SK-N-SH treated with all-trans-retinoic acid at 6 μM for 48 hours (cell line): Measurements from ENCODE around the gene IMMT.

Experiments
- ATAC-seq: fragments of 200-7000 bp; cut with Tn5 transposase; 3 replicates; pipeline ENCODE4 v1.9.1; 2020; ENCODE audit warnings: mild to moderate bottlenecking, moderate library complexity
- ARNTL ChIP-seq: fragments of 450-650 bp; formaldehyde crosslinking; IDR thresholded peaks from 2 replicates; pipeline ENCODE4 v1.5.0; 2020; ENCODE audit warnings: low read depth, mild to moderate bottlenecking, moderate library complexity, borderline replicate concordance
- BACH2 ChIP-seq: fragments of 250-450 bp; sonication (Bioruptor Pico); IDR thresholded peaks from 2 replicates; pipeline ENCODE4 v1.9.0; 2021; ENCODE audit warnings: mild to moderate bottlenecking, borderline replicate concordance
- CSDC2 ChIP-seq: fragments of 250-450 bp; sonication (Bioruptor Pico); IDR thresholded peaks from 2 replicates; pipeline ENCODE4 v1.5.0; 2020; ENCODE audit warnings: mild to moderate bottlenecking, moderate library complexity
- ESRRG ChIP-seq: fragments of 250-450 bp; sonication (Bioruptor Pico); IDR thresholded peaks from 2 replicates; pipeline ENCODE4 v1.6.1; 2021; ENCODE audit warnings: mild to moderate bottlenecking
- GLIS3 ChIP-seq: fragments of 250-450 bp; sonication (Bioruptor Pico); IDR thresholded peaks from 2 replicates; pipeline ENCODE4 v1.5.0; 2020; ENCODE audit warnings: mild to moderate bottlenecking, moderate library complexity
- ISL1 ChIP-seq: fragments of 250-450 bp; sonication (Bioruptor Pico); IDR thresholded peaks from 2 replicates; pipeline ENCODE4 v2.1.2; 2022; ENCODE audit warnings: mild to moderate bottlenecking, moderate library complexity
- OSR1 ChIP-seq: fragments of 250-450 bp; sonication (Bioruptor Pico); IDR thresholded peaks from 2 replicates; pipeline ENCODE4 v1.8.0; 2022; ENCODE audit warnings: moderate library complexity, mild to moderate bottlenecking, inconsistent platforms
- POU6F1 ChIP-seq: fragments of 250-450 bp; sonication (Bioruptor Pico); IDR thresholded peaks from 2 replicates; pipeline ENCODE4 v1.8.0; 2021; ENCODE audit warnings: low read depth, mild to moderate bottlenecking, moderate library complexity, borderline replicate concordance
- RARB ChIP-seq: fragments of 250-450 bp; sonication (Bioruptor Pico); IDR thresholded peaks from 2 replicates; pipeline ENCODE4 v1.8.0; 2021; ENCODE audit warnings: mild to moderate bottlenecking, moderate library complexity
- TCF4 ChIP-seq: fragments of 250-450 bp; sonication (Bioruptor Pico); IDR thresholded peaks from 2 replicates; pipeline ENCODE4 v1.8.0; 2021; ENCODE audit warnings: mild to moderate bottlenecking, moderate library complexity, borderline replicate concordance
- TOX ChIP-seq: fragments of 250-450 bp; sonication (Bioruptor Pico); IDR thresholded peaks from 2 replicates; pipeline ENCODE4 v1.8.0; 2021; ENCODE audit warnings: mild to moderate bottlenecking, moderate library complexity, borderline replicate concordance
- ZC3H10 ChIP-seq: fragments of 250-450 bp; sonication (Bioruptor Pico); IDR thresholded peaks from 2 replicates; pipeline ENCODE4 v1.5.1; 2021; ENCODE audit warnings: mild to moderate bottlenecking, moderate library complexity
- ZFP3 ChIP-seq: fragments of 250-450 bp; sonication (Bioruptor Pico); IDR thresholded peaks from 2 replicates; pipeline ENCODE4 v1.5.0; 2020; ENCODE audit warnings: mild to moderate bottlenecking, moderate library complexity
- ZFP30 ChIP-seq: fragments of 450-650 bp; formaldehyde crosslinking; IDR thresholded peaks from 2 replicates; pipeline ENCODE4 v1.5.0; 2022; ENCODE audit warnings: mild to moderate bottlenecking, moderate library complexity
- ZNF565 ChIP-seq: fragments of 450-650 bp; formaldehyde crosslinking; conservative IDR thresholded peaks from 2 replicates; pipeline ENCODE4 v1.5.0; 2020; ENCODE audit warnings: low read depth, mild to moderate bottlenecking, moderate library complexity
- ZNF70 ChIP-seq: fragments of 450-650 bp; formaldehyde crosslinking; IDR thresholded peaks from 2 replicates; pipeline ENCODE4 v1.5.0; 2020; ENCODE audit warnings: mild to moderate bottlenecking, moderate library complexity
- ZNF8 ChIP-seq: fragments of 450-650 bp; formaldehyde crosslinking; IDR thresholded peaks from 2 replicates; pipeline ENCODE4 v1.5.0; 2020; ENCODE audit warnings: mild to moderate bottlenecking, moderate library complexity
- TF ChIP-seq, protein P1 (sequence below): fragments of 250-450 bp; sonication (Bioruptor Pico); IDR thresholded peaks from 2 replicates; pipeline ENCODE4 v1.5.0; 2020; ENCODE audit warnings: mild to moderate bottlenecking, moderate library complexity
- TF ChIP-seq, protein P2 (sequence below): fragments of 250-450 bp; sonication (Bioruptor Pico); IDR thresholded peaks from 2 replicates; pipeline ENCODE4 v1.5.1; 2020; ENCODE audit warnings: low read depth, mild to moderate bottlenecking, moderate library complexity
- TF ChIP-seq, protein P3 (sequence below): fragments of 250-450 bp; sonication (Bioruptor Pico); IDR thresholded peaks from 2 replicates; pipeline ENCODE4 v1.5.1; 2021; ENCODE audit warnings: mild to moderate bottlenecking, moderate library complexity

The IMMT gene

GRCh38 chr2:86147793-86148192 is 47.5 kb downstream of the IMMT start (continued):
- no peak for TF ChIP-seq TCF4 (CRISPR knock-in tag)
- TF ChIP-seq ZFP3 (CRISPR knock-in tag) = no peak
- no peak for TF ChIP-seq ZC3H10 (CRISPR knock-in tag)
- TF ChIP-seq CSDC2 (CRISPR knock-in tag) = no peak
- no peak for TF ChIP-seq ZNF8 (CRISPR knock-in tag)
- TF ChIP-seq ARNTL = no peak
- no peak for TF ChIP-seq BACH2 (CRISPR knock-in tag)
- no peak for TF ChIP-seq ZNF70 (CRISPR knock-in tag)

- no peak for ATAC-seq
- TF ChIP-seq, protein P1, sequence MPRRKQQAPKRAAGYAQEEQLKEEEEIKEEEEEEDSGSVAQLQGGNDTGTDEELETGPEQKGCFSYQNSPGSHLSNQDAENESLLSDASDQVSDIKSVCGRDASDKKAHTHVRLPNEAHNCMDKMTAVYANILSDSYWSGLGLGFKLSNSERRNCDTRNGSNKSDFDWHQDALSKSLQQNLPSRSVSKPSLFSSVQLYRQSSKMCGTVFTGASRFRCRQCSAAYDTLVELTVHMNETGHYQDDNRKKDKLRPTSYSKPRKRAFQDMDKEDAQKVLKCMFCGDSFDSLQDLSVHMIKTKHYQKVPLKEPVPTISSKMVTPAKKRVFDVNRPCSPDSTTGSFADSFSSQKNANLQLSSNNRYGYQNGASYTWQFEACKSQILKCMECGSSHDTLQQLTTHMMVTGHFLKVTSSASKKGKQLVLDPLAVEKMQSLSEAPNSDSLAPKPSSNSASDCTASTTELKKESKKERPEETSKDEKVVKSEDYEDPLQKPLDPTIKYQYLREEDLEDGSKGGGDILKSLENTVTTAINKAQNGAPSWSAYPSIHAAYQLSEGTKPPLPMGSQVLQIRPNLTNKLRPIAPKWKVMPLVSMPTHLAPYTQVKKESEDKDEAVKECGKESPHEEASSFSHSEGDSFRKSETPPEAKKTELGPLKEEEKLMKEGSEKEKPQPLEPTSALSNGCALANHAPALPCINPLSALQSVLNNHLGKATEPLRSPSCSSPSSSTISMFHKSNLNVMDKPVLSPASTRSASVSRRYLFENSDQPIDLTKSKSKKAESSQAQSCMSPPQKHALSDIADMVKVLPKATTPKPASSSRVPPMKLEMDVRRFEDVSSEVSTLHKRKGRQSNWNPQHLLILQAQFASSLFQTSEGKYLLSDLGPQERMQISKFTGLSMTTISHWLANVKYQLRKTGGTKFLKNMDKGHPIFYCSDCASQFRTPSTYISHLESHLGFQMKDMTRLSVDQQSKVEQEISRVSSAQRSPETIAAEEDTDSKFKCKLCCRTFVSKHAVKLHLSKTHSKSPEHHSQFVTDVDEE (CRISPR knock-in tag) = no peak
- TF ChIP-seq ZNF8 (CRISPR knock-in tag) (no peak), ZNF565 (CRISPR knock-in tag) (no peak), BACH2 (CRISPR knock-in tag) (no peak), ESRRG (CRISPR knock-in tag) (no peak), POU6F1 (CRISPR knock-in tag) (no peak), ARNTL (no peak), ZFP30 (CRISPR knock-in tag) (no peak), CSDC2 (CRISPR knock-in tag) (no peak), GLIS3 (no peak), ZC3H10 (CRISPR knock-in tag) (no peak), RARB (CRISPR knock-in tag) (no peak), ISL1 (CRISPR knock-in tag) (no peak), OSR1 (CRISPR knock-in tag) (no peak), TCF4 (CRISPR knock-in tag) (no peak), ZNF70 (CRISPR knock-in tag) (no peak), TOX (CRISPR knock-in tag) (no peak)
- TF ChIP-seq, protein P2, sequence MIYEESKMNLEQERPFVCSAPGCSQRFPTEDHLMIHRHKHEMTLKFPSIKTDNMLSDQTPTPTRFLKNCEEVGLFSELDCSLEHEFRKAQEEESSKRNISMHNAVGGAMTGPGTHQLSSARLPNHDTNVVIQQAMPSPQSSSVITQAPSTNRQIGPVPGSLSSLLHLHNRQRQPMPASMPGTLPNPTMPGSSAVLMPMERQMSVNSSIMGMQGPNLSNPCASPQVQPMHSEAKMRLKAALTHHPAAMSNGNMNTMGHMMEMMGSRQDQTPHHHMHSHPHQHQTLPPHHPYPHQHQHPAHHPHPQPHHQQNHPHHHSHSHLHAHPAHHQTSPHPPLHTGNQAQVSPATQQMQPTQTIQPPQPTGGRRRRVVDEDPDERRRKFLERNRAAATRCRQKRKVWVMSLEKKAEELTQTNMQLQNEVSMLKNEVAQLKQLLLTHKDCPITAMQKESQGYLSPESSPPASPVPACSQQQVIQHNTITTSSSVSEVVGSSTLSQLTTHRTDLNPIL = no peak
- TF ChIP-seq, all 23 proteins: peak for 0
Measured at GRCh38 chr2:86143926-86144685, 51.2 kb downstream of the IMMT start.

DNA sequence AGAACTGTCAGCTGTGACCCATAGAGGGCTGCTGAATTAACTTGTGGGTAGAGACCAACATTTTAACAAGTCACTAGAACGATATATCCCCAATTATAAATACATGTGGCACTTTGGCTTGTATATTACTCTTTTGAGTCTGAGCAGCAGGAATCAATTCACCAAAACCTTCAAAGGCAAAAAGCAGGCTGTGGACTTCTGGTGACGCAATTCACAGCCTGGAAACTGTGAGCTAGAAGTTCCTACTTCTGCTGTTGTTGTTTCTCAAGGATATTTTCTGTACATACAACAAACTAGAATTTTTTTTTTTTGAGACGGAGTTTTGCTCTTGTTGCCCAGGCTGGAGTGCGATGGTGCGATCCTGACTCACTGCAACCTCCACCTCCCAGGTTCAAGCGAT is 52.0 kb downstream of the IMMT start:
- TF ChIP-seq ZC3H10 (CRISPR knock-in tag) = no peak
- no peak for TF ChIP-seq RARB (CRISPR knock-in tag)
- no peak for TF ChIP-seq GLIS3
- no peak for TF ChIP-seq ARNTL
- no peak for TF ChIP-seq ISL1 (CRISPR knock-in tag)
- no peak for TF ChIP-seq ZFP3 (CRISPR knock-in tag)
- no peak for TF ChIP-seq ZFP30 (CRISPR knock-in tag)
- no peak for TF ChIP-seq ZNF8 (CRISPR knock-in tag)
- TF ChIP-seq OSR1 (CRISPR knock-in tag) = no peak
- TF ChIP-seq TOX (CRISPR knock-in tag) = no peak
- TF ChIP-seq, protein P3, sequence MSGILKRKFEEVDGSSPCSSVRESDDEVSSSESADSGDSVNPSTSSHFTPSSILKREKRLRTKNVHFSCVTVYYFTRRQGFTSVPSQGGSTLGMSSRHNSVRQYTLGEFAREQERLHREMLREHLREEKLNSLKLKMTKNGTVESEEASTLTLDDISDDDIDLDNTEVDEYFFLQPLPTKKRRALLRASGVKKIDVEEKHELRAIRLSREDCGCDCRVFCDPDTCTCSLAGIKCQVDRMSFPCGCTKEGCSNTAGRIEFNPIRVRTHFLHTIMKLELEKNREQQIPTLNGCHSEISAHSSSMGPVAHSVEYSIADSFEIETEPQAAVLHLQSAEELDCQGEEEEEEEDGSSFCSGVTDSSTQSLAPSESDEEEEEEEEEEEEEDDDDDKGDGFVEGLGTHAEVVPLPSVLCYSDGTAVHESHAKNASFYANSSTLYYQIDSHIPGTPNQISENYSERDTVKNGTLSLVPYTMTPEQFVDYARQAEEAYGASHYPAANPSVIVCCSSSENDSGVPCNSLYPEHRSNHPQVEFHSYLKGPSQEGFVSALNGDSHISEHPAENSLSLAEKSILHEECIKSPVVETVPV (CRISPR knock-in tag) = no peak
- TF ChIP-seq BACH2 (CRISPR knock-in tag) = no peak
- TF ChIP-seq, protein P2 = no peak
- no peak for ATAC-seq
